ENCODE results near the gene HNRNPM.

Gene HNRNPM

DNA sequence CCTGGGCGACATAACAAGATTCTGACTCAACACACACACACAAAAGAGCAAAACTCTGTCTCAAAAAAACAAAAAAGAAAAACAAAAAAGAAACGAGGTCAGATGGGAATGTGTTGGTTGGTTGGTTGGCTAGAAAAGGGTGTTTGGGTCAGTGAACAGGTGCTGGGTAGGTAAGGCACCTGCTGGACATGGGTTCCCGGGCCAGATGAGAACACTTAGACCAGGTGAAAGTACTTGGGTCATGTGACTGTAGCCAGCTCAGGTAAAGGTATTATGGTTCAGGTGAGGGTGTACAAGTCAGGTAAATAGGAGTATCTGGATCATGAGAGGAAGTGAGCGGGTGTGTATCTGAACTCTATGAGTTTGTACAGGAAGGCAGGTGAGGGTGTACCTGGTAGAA, 83.7 kb downstream of the HNRNPM start:
- H3K27ac ChIP-seq = no peak overlapping the region
- TF ChIP-seq, protein P1, sequence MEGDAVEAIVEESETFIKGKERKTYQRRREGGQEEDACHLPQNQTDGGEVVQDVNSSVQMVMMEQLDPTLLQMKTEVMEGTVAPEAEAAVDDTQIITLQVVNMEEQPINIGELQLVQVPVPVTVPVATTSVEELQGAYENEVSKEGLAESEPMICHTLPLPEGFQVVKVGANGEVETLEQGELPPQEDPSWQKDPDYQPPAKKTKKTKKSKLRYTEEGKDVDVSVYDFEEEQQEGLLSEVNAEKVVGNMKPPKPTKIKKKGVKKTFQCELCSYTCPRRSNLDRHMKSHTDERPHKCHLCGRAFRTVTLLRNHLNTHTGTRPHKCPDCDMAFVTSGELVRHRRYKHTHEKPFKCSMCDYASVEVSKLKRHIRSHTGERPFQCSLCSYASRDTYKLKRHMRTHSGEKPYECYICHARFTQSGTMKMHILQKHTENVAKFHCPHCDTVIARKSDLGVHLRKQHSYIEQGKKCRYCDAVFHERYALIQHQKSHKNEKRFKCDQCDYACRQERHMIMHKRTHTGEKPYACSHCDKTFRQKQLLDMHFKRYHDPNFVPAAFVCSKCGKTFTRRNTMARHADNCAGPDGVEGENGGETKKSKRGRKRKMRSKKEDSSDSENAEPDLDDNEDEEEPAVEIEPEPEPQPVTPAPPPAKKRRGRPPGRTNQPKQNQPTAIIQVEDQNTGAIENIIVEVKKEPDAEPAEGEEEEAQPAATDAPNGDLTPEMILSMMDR (conservative IDR thresholded peaks at IDR 0.05) = no peak
- no peak for TF ChIP-seq ZFX (IDR thresholded peaks at IDR 0.05)

DNA sequence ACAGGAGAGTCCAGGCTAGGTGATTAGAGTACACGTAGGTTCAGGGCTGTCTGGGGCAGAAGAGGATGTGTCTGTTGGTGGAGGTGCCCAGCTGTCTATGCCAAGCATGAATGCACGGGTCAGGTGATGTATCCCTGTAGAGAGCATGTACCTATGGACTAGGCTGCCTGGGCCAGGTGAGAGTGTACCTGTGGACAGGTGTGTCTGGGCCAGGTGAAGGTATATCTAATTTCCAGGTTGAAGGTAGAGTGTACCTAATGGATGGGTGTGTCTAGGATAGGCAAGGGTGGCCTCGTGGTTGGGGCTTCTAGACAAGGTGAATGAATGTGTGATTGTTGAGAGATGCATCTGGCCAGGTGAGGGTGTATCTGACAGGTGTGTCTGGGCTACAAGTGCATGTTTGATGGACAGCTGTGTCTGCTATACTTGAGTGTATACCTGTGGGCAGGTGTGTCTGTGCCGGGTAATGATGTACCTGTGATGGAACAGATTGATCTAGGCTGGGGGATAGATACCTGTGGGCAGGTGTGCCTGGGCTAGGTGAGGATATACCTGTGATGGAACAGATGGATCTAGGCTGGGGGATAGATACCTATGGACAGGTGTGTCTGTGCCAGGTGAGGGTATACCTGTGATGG, 84.7 kb downstream of the HNRNPM start:
- TF ChIP-seq, protein P1 (conservative IDR thresholded peaks at IDR 0.05) = no peak
- TF ChIP-seq ZFX (IDR thresholded peaks at IDR 0.05) = no peak
- no peak overlapping the region for H3K27ac ChIP-seq

GRCh38 chr19:8530061-8530679, 85.4 kb downstream of the HNRNPM start:
- TF ChIP-seq, protein P1 (conservative IDR thresholded peaks at IDR 0.05) = no peak
- TF ChIP-seq ZFX (IDR thresholded peaks at IDR 0.05) = no peak
- H3K27ac ChIP-seq = no peak overlapping the region

DNA sequence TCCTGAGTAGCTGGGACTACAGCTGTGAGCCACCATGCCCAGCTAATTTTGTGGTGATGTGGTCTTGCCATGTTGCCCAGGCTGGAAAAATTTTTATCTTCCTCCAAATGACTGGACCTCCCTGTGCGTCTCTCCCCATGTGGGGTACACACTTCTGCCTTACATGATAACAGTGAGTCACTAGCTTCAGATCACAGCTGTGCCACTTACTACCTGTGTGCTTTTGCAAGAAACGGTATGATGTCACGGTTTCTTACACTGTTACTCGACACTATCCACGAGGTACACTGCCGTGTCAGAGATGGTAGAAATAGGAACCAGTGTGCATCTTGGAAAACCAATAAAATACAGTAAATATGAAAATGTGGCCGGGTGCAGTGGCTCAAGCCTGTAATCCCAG, 86.7 kb downstream of the HNRNPM start:
- TF ChIP-seq ZFX (IDR thresholded peaks at IDR 0.05) = no peak
- TF ChIP-seq, protein P1 (conservative IDR thresholded peaks at IDR 0.05) = no peak
- H3K27ac ChIP-seq = no peak overlapping the region

- H3K27ac ChIP-seq = no peak overlapping the region
- TF ChIP-seq ZFX (IDR thresholded peaks at IDR 0.05) = no peak
- TF ChIP-seq, protein P1 (conservative IDR thresholded peaks at IDR 0.05) = no peak
These were observed 87.5 kb downstream of the HNRNPM start for GRCh38 chr19:8532225-8532624.

DNA sequence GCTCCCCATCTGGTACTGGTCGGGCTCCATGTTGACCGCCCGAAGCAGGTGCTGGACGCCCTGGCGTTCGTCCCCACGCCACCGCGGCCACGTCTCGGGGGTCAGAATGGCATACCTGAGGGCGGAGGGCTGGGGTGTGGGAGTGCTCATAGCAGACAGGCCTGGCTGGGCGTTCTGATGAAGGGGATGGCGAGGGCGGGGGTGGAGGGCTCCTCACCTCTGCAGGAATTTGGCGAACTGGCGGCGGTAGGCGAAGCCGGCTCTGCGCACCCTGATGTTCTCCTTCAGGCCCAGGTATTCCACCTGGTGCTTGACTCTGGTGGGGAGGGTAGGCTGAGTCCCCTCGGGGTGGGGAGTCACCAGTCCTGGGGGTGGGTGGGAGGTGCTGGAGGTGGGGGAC, 91.5 kb downstream of the HNRNPM start:
- TF ChIP-seq ZFX (IDR thresholded peaks at IDR 0.05) = no peak
- TF ChIP-seq, protein P1 (conservative IDR thresholded peaks at IDR 0.05) = no peak
- no peak overlapping the region for H3K27ac ChIP-seq

DNA sequence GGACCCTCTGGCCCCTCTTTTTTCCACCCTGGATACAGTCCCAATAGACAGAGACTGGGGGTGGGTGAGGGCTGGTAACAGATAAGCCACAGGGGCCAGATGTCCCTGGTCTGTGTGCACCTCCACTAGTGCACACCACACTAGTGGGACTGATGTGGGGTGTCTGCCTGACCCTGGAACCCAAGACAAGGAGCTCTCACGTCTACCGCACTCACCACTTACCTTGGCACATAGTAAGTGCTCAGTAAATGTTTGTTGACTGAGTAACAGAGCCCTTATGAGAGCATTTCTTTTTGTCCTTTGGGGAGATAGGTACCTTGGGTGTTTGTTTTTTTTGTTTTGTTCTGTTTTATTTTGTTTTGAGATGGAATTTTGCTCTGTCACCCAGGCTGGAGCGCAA, 92.3 kb downstream of the HNRNPM start:
- no peak overlapping the region for H3K27ac ChIP-seq
- TF ChIP-seq ZFX (IDR thresholded peaks at IDR 0.05) = no peak
- TF ChIP-seq, protein P1 (conservative IDR thresholded peaks at IDR 0.05) = no peak

All from C4-2B (cell line).